Stimulated activated CD4-positive, alpha-beta T cell treated with anti-CD3 and anti-CD28 coated beads, Interleukin-12 subunit alpha, Interleukin-12 subunit beta, amount 100 ng/mL, for 4 hours (primary cell): Measurements from ENCODE around the gene YPEL2.

Experiments
- DNase-seq: peaks from one replicate; pipeline ENCODE4 v3.0.0-alpha.2; 2020

Gene YPEL2

GRCh38 chr17:59357219-59357697 is 25.8 kb downstream of the YPEL2 start:
- DNase-seq: no peak

- no peak for DNase-seq
Measured at GRCh38 chr17:59357929-59358328, 26.5 kb downstream of the YPEL2 start.

DNA sequence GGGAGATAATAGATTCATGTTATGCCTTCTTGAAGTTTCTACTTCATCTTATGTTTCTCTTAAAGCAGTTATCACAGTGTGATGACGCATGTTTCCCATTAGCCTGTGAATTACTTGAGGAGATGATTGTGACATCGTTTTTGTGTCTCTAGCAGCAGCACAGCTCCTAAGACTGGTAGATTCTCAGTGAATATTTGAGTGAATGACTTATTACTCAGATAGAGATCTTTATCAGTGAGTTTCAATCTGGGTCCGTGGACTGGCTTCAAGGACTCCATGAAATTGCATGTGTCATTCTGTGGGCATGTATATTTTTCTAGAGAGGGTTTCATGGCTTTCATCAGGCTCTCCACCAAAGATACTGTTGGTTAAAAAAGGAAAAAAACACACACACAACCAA is 29.9 kb downstream of the YPEL2 start:
- no peak for DNase-seq

DNA sequence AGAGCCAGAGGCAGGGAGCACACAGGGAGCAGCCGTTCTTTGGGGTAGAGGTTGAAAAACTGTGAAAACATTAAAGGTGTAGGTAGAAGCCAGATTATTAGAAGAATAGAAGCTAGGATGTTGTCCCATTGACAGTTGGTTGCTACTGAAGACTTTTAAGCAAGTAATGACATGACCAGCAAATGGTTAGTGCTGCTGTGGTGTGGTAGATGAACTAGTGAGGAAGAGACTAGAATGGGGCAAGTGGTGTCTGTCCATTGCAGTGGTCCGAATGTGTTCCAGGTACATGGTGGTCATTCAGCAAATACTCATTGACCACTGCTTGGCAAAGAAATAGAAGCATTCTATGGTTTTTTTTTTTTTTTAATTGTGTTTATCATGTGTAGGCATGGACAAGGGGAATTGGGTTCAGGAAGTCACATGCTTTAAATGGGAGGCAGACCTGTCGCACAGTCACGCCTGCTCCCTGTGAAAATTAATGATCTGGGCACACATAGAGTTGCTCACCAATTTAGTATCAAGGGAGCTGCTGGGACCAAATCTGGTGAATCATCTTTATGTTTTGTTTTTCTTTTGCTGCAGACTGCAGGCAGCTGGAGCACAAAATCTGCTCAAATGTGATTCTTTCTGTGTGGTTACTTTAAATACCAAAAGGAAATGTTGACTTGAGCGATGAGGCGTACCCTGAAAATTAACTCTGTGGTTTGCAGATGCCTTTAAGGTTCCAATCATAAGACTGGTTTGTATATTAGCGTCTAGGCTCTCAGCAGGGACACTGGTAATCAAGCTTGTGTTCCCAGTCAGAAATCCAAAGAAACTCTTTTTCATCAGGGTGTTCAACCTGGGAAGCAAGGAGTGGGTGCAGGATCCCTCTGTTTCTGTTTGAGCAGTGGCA is 30.7 kb downstream of the YPEL2 start:
- DNase-seq: no peak

DNA sequence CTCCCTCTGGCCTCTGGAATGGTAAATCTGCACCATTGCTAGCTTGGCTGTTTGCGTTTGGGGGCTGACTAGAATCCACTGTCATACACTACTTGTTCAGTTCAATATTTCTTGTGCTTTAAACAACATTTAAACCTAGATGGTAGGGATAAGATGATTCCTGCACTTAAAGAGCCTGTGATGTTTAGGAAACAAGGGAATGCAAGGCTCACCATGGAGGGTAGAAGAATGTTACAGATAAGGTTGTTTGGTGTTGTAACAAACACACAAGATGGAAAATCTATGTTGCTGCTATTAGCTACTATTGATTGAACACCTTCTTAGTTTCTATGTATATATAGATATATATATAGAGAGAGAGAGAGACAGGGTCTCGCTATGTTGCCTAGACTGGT is 31.4 kb downstream of the YPEL2 start:
- DNase-seq: no peak

DNA sequence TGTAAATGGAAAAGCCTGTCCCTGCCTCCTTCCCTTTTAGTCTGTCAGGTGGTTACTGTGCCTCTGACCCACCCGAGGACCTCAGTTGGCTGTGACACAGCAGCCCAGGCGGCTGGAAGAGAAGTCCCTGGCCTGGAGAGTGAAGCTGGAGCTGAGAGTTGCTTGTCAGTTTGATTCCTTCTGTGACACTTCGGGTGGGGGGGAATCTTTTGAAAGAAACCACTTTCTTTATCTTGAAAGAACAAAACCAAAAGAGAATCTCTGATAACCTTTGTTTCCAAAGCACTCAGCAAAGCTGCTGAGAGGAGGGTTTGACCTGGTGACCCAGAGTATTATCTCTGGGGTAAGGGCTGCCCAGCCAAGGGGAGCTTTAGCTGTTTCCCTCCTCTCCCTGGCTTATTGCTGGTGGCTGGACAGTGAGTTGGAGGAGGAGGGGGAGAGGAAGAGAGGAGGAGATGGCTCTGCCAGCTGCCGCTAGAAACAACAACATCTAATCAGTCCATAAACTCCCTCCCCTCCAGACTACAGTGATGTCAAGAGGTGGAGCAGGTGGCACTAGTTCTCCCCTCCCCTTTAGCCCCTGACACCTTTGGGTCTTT is 34.0 kb downstream of the YPEL2 start:
- no peak for DNase-seq

DNA sequence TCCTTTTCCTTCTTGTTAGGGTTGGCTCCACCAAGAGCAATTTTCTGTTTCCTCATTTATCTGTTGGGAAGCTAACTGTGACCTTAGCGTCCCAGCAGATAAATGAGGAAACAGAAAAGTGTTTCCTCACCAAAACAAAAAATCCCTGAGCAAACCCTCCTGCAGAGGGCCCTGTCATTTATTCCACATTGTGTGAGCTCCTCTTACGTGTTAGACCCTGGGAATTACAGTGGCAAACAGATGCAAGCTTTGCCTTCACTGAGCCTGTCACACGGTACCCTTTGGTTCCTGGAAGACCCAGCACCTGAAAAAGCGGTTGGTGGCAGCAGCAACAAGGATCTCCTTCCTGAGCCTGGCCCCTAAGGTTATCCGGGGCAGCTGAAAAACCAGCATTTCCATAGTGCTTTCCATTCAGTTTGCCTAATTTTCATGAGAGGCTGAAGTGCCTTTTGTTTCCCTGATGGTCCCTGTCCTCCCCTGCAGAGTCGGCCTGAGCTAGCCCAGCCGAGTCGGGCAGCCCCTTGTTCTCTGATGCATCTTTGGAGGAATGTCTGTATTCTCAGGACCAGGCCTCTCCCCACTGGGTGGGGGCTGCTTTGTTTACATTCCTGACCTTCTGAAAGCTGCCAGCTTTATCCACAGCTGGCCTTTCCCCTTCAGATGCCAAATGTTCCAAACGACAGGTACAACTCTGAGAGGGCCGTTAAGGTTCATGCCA is 34.7 kb downstream of the YPEL2 start:
- no peak for DNase-seq

DNA sequence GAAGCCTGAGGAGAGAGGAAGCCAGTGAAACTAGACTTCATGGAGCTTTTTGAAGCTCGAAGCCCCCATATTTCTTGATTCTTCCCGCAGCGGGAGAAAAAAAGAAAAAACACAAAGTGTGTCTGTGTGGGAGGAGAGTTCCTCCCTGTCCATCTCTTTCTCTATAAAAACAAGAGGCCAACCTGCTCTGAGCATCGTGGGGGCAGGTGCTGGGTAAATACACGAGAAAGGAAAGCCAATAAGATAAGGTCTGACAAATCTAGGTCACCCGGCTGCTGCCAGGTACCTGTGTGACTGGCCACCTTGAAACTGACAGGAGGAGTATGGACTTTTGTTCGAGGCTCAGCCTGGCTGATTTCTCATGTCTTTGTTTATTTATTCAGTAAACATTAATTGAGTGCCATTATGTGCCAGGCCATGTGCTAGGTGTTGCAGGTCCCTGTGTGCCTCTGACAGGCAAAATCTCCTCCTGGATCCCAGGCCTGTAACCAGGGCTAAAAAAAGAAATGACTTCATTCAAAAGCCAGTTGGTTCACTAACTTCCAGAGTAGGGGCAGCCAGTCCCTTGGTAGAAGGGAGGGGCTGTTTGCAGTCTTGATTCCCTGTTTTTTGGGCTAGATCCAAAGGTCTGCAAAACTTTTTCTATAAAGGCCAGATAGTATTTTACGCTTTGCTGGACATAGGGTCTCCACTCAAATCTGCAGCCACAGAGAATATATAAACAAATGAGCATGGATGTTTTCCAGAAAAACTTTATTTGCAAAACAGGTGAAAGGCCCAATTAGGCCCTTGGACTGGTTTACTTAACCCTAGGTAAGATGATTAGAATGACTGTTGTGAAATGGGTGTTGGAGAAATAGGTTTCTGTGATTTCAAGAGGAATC is 35.6 kb downstream of the YPEL2 start:
- no peak for DNase-seq

DNA sequence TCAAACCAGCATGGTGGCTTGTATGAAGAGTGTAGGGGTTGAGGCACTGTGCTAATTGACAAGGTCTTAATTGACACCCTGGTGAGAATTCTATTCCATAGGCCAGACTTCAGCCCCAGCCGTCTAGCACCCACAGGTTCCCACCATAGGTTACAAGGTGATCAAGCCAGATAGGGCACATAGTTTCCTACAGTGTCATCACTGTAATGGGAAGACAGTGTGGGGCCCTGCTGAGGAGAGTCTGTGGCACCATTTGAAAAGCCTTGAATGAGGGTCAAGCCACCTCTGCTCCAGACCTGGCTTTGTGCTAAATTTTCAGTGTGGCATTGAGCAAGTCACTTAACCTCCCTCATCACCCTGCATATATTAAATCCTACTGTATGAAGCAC is 36.2 kb downstream of the YPEL2 start:
- no peak for DNase-seq

GRCh38 chr17:59368218-59368857 is 36.9 kb downstream of the YPEL2 start:
- no peak for DNase-seq

DNA sequence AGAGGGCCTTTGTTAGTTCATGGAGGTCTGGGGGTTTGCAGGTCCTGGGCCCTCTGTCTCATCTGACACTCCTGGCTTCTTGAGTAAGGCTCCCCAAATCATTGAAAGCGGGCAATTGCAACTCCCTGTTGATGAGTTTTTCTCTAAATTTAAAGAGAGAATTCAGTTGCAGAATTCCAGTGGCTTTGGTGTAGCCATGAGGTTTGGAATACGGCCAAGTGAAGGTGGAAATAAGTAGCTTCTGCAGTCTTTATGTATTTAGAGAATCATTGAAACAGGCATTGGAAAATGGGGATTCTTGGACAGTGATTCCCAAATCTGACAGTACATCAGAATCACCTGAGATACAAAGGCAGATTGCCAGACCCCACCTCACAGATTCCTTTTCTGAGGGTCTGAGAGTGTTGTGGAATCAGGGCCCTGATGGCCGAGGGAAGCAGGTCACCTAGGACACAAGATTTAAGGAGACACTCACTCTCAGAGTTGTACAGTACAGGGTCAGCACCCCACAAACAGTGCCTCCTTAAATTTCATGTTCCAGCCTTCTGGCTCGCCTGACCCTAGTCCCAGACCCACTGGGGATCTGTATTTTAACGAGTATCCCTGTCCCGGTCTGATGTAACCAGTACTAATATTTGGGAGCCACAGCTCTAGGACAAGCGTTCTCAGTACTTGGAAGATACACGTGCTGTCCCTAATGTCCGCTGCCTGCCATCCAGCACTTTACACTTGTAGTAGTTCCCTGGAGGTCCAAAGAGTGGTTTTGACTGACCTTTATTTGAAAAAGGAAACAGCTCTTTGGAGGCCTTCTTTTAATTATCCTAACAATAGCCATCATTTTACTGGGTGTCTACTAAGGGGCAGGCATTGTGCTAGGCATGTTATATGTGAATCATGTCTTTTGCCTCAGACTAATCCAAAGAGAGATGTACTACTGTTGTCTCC is 37.8 kb downstream of the YPEL2 start:
- DNase-seq: no peak

- DNase-seq: no peak
Measured at GRCh38 chr17:59370593-59371299, 39.3 kb downstream of the YPEL2 start.

DNA sequence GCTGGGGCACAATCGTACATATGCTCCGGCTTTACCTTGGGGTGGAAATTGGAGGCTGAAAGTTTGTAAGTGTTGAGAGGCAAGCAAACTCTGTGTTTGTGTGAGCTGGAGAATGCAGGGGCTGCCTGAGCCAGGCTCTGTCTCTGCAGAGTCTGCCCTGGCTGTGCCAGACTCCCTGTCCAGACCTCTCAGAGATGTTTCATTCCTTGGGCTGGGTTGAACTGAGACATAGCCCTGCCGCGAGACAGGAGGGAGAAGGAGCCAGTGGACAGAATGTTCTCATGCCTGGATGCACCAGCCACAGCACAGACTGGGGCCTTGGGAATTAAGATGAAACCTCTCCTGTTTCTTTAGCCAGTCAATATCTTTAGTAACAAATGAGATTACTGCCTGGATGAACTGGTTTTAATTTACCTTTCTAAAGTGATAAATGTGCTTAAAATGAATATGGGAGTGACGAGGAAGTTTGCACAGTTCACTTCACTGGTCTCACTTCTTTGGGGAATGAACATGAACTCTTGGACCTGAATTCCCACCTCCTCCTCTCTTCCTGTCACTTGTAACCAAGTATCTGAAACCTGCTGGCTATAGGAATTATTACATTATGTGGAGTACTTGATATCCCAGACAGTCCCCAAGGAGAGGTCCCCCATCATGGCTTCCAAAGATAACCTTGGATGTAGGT is 40.1 kb downstream of the YPEL2 start:
- DNase-seq: no peak

- DNase-seq: no peak
Measured at GRCh38 chr17:59372138-59372751, 40.8 kb downstream of the YPEL2 start.

DNA sequence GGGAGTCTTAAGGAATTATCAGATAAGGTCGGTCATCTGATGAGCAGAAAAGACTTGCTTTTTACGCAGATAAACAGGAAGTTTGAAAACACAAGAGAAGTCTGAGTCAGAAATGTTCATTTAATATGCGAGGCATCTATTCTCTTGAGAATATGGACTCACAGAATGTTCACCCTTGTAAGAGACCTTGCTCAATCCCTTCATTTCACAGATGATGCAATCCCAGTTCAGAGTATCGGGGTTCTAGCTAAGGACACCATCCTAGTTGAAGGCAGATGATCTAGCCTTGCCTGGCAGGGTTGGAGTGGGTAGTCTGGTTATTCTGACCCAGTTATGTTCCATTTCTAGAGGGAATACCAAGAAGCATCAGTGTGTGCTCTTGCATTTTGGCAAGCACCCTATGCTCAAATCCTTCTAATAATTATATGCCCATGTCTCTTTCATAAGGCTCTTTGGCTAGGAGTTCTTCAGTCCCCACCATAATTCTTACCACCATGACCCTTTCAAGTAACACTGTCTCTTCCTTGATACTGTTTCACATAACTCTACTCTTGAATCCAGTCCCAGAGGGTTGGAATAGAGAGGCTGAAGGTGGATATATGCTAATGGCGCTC is 42.5 kb downstream of the YPEL2 start:
- DNase-seq: no peak

DNA sequence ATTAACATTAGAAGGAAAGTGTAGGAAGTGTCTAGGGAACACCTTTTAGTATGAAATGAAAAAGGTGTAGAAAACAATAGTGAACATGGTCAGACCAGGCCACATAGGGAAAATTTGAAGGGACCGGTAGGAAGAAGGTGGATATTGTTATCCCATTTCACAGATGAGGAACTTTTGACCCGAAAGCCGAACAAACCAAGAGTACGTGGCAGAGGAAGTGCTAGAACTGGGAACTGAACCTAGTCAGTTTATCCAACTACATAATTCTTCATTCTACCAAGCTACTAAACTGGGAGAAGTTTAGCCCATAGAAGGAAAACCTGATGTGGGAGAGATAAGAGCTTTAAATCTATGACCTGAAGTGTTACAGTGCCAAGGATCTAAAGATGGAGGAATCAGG is 43.2 kb downstream of the YPEL2 start:
- DNase-seq: no peak

DNA sequence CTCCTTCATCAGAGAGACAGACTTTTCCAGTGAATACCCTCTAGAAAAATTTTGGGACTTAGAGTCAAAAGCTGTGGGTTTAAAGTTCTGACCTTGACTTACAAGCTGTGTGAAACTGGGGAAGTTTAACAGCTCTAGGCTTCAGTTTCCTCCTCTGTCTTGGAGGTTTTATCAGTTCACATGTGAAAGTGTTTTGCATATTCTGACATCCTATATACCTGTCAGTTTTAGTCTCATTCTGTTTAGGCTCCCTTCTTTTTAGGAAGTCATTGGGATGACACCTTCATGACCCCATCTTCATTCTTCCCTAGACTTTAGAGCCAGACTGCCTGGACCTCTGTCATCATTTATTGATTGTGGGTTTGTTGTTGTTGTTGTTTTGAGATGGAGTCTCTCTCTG is 44.4 kb downstream of the YPEL2 start:
- no peak for DNase-seq

DNA sequence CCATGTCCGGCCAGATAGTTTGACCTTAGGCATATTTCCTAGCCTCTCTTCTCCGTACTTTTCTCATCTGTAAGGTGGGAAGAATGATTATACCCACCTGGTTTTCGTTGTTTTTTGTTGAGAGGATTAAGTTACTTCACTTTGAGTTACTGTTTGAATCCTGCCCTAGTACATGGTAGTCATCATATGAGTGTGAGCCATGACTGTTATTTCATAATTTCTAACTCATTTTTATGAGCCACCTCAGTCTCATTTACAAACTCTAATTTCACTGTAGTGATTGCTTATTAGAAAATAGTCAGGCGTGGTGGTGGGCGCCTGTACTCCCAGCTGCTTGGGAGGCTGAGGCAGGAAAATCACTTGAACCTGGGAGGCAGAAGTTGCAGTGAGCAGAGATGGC is 45.1 kb downstream of the YPEL2 start:
- no peak for DNase-seq

DNA sequence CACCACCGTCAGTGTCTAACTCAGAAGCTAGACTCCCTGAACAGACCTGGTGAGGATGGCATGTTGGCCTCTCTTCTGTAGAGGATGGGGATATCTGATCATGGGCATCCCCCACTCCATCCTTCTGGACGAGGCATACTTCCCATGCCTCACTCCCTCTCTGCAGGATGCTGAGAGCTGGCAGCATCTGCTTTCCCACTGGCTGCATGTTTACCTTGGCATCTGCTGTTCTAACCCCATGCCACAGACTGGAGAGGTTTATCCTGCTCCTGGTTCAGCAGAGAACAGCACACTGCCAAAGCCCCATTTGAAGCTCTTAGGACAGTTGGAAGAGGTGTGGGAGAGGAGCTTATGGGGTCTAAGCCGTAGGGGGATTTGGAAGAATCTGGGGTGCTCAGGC is 46.0 kb downstream of the YPEL2 start:
- DNase-seq: no peak
